NCI-H2107 treated with DMSO at 0.1 percent for 48 hours (cell line): Measurements from ENCODE around the gene ARID1B.

ENCODE experiments used
- DNase-seq: peaks from one replicate; lab custom pipeline; 2025; ENCODE audit not compliant: unreplicated experiment; lab: John Stamatoyannopoulos, UW

ARID1B gene

DNA sequence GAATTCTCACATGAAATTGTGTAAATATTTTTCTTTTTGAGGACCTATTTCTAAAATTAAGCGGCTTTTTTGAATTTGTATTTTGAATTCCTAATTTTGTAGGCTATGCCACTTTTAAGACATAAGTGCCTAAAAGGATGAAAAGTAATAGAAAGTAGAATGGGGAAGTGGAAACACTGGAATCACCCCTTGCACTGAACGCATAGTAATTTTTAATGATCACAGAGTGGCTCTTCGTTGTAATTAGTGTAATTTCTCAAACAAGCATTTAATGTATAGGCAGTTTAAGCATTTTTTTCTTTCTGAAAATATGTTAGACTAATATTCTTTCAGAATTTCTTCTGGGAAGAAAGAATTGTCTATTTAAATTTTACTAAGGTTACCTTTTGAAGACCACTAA, 73.2 kb downstream of the ARID1B start:
- no peak for DNase-seq

DNA sequence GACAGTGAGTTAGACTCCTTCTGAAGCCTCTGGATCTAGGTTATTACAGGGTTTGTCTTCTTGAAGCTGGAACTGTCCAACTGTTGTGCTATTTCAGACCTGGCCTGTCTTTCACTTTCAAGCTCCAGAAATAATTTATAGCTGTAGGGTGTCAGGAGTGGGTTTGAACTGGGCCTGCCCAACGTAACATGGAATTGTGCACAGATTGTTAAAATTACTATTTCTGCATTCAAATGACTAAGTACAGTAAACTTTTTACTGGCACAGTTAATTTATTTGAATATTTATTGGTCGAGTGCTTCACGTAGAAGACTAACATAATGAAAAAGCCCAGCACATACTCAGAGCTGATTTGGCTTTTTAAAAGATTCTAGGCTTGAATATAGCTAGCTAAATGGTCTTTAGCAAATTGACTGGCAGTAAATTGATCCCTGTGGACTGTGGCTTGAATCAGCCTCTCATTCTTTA, 74.3 kb downstream of the ARID1B start:
- peak; percentile 32 for DNase-seq

DNA sequence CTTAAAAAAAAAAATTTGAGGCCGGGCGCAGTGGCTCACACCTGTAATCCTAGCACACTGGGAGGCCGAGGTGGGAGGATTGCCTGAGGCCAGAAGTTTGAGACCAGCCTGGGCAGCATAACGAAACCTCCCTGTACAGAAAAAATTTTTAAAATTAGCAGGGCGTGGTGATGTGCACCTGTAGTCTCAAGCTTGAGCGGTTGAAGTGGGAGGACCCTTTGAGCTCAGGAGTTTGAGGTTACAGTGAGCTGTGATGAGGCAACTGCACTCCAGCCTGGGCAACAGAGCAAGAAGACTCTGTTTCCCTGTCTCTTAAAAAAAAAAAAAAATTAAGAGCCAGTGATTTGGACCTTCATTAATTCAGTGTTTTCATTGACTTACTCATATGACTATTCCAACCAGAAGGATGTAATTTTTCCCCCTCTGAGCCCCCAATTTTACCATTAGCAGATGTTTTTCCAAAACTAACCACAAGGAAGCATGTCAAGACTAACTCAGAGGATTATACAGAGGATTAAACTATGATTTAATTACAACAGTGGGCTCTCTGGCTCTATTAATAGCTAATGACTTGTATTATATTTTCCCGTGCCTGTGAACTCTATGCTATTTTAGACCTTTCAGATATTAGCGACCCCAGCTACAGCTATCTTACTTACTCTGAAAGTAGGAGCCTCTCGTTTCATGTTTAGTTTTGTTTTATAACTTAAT, 75.1 kb downstream of the ARID1B start:
- peak; percentile 15 for DNase-seq

DNA sequence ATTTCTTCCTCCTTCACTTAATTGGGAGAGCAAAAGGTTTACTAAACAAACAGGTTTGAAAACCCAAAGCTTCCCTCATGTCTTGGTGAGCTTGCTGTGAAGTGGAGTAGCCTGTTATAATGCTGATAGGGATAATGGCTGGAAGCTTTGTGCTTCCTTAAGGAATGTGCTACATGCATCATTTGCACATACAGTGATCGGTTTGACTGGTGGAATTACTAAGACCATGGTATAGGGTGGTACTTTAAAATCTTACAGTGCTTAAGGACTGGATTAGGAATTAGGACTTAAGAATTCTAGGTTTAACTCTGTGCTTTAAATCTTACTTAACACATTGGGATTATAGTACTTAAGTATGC, 75.7 kb downstream of the ARID1B start:
- no peak for DNase-seq

DNA sequence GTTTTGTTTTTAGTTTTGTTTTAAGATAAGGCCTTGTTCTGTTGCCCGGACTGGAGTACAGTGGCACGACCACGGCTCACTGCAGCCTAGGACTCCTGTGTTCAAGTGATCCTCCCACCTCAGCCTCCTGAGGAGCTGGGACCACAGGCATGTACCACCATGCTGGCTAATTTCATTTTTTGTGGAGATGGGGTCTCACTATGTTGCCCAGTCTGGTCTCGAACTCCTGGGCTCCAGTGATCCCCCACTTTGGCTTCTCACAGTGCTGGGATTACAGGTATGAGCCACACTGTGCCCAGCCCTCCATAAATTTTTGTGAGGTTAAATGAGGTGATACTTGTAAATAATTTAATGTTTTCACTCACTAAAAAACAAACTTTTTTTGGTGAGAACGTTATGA, 76.6 kb downstream of the ARID1B start:
- DNase-seq = no peak

DNA sequence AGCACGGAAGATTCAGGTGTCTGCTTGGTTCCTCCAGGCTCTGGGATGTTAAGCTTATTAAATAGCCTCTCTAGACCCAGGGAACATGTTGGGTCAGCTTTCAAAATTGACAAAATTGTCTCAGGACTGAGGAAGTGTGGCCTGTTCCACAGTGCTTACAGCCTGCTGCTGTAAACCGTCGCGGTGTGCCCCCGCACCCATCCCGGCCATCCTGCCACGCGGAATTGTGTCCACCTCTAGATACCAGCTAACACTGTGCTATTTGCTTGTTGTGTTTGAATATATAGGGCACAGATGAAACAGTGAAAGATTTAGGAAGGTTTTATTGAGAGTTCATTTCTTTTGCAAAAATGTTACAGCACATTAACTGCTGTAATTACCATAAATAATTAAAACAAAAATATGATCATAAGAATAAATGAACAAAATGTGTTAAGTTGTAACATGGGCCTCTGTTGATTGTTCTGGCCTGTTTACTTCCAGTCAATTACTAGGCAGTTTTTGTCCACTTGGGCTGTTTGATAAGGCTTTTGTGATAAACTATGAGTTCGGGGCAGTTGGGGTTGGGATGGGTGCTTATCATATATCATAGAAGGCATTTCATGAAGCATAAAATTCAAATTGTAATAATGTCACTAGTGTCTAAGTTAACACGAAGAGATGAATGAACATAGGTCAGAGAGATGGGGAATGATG, 77.4 kb downstream of the ARID1B start:
- DNase-seq = no peak

DNA sequence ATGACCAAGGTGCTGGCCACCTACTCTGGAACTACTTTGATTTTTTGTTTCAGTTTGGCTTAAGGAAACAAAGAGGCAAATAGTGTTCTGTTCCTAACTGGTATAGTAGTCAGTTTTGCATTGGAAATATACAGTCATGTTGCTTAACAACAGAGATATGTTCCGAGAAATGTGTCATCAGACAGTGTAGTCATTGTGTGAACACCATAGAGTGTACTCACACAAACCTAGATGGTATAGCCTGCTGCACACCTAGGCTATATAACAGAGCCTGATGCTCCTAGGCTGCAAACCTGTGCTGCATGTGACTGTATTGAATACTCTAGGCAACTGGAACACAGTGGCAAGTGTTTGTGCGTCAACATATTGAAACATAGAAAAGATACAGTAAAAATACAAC, 80.4 kb downstream of the ARID1B start:
- DNase-seq = no peak

DNA sequence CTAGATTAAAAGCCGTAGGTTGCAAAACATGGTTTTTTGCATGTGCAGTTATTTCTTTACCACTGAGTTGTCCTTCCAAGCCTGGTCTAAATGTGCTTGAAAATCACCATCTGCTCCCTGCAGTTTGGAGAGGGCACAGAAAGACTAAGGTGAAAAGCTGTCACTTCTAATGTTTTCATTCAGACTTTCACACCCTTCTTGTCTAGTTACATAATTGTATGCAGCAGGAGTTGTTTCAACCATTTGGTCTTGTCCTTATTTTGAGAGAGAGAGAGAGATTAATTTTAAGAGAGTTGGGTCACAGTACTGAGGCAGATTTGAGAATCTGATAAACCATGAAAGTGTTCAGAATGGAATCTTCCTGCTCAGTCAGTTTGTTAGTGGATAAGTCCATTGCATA, 82.5 kb downstream of the ARID1B start:
- no peak for DNase-seq

DNA sequence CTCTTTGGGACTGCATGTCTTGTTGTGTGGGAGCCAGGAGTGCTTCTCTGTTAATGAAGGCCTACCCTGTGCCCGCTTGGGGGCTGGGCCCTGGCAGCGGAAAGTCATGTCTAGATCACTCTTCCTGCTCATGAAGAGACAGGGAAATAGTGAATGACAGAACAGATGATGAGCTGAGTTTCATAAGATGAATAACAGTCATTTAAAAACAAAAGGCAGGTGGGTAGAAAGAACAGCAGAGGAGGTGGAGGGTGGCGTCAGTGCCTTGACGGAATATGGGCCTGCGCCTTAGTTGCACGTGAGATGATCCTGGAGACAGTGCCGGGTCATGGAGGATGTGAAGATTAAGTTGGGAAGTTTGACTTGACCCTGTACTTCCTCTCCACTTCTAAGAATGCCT, 85.5 kb downstream of the ARID1B start:
- no peak for DNase-seq

DNA sequence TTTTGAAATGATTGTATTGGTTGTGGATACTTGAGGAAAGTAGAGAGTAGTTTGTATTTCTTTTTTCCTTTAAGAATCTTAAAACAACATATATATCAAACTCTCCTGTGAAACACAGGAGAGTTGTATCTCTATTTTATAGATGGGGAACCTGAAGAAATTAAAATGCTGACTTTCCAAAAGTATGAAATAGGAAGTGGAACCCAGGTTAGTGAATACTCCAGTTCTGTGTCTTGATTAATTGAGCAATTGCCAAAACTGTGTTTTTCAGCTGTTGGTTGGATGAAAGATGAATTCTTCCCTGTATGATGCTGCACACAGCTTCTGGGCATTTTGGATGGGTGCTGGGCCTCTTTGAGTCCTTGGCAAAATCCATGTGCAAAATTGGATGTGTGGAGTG, 86.3 kb downstream of the ARID1B start:
- DNase-seq = no peak

DNA sequence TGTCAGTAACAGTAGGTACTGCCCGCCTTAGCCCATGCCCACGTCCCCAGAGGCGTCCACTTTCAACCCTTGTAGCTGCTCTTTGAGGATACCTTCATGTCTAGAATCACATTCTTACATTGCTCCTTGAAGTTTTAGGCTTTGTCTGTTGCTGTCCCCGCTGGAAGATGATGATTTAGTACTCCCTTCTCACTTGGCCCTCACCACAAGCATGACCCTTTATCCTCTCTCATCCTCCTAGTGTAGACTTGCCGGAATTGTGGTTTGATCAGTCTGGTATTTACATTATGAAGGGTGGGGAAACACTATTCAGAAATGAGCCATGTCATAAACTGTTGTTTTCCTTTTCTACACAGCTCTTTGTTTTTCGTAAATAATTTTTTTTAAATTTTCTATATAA, 87.4 kb downstream of the ARID1B start:
- DNase-seq = no peak

DNA sequence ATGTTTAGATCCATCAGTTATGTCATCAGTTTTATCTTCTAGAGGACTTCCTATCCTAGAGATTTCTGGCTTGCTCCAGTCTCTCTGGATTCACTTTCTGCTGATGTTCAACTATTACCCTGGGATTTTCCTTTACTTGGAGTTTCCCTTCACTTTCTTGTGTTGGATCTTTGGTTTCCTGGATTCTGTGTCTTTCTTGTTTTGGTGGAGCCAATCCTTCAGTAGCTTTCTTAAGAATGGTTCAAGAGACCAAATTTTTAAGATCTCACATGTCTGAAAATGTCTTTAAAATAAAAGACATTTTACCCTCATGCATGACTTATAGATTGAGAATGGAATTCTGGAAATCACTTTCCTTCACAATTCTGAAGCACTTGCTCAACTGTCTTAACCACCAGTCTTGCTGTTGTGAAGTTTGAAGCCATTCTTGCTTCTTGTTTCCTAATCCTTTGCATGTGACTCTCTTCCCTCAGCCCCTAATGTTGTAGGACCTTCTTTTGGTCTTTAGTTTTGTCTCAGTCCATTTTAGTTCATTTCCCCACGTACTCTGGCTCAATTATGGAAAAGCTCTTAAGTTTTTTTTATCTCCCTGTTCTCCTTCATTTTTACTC, 87.9 kb downstream of the ARID1B start:
- no peak for DNase-seq

DNA sequence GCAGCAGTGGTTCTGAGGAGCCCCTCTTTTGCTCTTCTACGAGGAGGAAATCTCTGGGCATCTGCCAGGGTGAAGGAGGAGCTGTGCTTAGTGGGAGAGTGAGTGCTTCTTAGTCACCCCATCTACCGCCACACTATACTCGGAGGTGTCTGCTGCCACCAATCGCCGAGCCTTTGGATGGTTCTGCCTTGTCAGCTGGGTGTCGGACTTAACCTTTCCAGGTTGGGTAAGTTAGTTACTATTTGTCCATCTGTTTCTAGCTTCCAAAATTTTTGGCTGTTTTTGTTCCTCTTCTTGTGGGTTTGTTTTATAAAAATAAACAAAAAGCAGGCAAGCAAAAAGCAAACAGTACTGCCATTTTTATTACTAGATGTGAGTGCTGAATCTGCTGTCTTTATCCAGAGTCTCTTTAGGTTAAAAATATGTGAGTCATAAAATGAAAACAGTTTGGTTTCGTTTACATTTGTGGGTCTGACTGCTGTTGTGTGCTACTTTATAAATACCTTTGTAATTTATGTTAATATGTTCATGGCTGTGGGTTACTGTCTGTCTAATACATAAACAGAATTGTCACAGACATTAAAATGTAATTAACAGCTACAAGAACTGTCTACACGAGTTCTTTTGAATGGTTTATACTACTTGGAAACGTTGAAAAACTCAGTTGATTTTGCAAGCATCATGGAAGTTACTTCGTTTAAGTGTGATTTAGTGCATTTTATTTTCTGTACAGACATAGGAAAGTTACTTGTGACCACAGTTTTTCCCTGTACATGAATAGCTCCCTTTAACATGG, 89.2 kb downstream of the ARID1B start:
- no peak for DNase-seq

DNA sequence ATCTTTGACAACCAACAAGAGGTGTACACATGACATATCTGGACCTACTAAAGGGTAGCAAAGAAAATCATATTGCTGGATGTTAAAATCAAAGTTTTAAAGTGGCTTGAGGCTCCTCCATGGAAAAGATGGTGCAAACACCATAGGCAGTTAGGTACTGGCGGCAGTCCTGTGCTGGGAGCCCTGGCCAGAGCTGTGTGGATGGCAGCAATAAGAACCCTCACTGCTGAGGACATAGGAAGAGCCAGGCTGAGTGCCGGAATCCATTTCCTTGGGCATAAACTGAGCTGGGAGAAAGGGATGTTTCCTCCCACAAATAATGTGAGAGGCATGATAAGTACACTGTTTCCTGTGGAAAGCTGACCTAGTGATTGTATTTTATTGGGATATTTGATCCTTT, 89.9 kb downstream of the ARID1B start:
- no peak for DNase-seq

DNA sequence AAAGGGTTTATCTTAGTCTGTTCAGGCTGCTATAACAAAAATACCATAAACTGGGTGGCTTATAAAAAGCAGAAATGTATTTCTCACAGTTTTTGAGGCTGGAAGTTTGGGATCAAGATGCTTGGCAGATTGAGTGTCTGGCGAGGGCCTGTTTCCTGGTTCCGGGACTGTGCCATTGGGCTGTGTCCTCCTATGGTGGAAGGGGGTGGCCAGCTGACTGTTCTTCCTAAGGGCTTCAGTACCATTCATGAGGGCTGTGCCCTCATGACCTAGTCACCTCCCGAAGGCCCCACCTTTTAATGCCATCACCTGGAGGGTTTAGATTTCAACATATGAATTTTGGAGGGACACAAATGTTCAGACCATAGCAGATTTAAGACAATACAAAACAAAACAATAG, 91.2 kb downstream of the ARID1B start:
- DNase-seq = no peak

DNA sequence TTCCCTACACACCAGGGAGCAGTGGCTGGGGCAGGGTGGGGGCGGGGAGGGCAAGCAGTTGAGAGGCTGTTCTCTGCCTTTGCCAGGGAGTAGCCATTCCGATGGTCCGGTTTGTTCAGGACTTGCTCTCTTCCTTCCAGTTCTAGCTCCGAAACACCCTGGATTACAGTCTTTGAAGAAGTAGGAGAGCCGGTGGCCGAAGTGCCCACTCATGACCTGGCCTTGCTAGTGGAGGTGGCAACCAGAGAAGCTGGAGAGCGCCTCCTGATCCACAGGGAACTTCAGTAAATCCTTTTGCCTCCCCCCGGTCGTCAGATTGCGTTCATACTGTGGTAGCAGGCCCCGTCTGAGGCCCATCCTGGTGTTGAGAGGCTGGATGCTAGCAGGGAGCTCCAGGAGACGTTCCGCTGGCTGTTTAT, 92.8 kb downstream of the ARID1B start:
- DNase-seq = no peak

DNA sequence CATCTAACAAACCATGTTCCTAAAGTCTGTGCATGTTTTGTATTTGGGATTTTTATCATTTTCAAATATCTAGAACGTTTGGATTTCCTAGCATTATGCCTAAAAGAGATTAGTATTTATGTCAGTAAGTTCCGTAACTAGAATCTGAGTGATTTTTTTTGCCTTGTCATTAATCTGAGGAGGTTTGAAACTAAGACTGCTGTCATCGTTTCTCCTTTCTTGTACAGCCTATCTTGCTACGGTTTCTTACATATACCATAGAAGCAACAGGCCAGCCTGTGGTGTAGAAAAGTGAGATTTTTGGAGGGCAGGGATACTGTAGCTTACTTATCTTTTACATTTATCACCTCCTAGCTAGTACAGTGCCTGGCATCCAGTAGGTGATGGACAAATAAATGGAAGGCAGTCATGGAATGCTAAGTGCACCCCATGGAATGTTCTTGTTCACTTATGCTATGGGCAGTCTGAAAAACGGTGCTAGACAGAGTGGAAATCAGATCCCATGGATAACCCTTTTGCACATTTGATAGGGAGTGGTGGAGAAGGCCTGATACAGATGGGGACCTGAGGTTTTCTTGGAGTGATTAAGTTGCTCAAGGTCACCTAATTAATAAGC, 93.9 kb downstream of the ARID1B start:
- no peak for DNase-seq

DNA sequence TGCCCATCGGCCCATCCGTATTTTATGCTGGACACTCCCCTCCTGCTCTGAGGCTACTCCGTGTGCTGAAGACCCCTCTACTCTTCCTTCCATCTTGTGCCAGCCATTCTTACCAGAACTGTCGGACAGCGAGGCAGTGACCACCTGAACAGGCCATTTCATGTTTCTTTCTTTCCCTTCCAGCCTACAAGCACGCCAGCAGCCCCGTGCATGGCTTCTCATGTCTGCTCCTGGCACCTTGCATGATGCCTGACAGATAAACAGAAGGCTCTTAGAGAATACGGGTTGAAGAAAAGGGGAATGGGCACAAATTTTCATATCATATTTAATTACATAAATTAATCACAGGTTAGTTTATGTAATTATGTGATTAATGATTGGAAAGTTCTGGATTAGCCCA, 95.7 kb downstream of the ARID1B start:
- DNase-seq = no peak

DNA sequence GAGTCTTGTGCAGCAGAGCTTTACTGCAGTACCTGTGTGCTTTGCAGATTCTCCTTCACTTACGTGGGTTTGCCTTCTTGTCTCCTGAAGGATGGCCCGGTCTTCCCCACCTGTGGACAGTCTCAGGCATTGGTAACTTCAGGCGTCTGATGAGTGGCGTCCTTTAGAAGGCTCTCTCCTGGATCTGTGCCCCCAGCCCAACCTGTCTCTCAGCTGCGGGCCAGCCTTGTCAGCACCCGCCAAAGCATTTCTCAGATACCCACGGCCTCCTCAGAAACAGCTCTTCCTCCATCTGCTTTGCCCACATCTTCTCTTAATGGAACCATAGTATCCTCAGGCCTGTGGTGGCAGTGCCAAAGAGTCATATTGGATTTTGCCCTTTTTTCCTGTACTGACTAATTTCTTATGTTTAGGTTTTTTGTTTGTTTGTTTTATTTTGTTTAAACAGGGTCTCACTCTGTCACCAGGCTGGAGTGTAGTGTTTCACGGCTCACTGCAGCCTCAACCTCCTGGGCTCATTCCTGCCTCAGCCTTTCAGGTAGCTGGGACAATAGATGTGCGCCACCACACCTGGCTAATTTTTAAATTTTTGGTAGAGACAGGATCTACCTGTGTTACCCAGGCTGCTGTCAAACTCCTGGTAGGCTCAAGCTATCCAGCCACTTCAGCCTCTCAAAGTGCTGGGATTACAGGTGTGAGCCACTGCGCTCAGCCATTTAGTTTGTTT, 96.6 kb downstream of the ARID1B start:
- peak; percentile 45 for DNase-seq

DNA sequence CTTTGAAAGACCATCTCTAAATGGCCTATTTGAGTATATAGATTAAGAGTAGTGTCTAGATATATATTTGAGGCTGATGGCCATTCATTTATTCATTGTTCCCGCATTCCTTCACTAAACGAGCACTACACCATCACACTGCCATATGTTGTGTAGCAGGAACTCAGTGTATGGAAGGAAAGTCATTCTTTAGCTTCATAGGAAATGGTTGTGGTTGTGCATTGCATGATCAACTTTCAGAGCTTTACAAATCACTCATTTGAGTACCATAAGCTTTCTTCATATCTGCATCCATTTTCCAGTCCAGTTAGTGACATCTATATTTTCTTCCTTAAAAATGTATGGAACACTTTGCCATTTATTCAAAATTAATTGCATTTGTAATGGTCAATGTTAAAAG, 97.9 kb downstream of the ARID1B start:
- no peak for DNase-seq

DNA sequence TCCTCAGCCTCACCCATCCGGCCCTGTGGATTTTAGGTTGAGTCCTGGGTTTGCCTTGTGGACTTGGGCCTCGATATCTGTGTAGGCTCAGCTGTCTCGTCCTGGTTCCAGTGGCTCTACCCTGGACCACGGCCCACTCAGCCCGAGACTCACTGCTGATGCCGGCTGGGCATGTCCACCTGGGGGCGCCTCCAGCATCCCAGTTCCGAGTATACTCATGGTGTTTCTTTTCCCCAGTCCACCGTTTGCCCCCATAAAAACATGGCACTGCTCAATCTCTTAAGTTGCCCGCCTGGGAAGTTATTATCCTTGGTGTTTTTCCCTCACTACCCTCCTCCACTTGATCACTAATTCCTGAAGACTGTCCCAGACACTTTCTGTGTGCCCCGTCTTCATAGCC, 99.1 kb downstream of the ARID1B start:
- DNase-seq = no peak
